NT2/D1 (cell line): ENCODE results near the gene WWC1.

ENCODE experiments used
- SUZ12 ChIP-seq: IDR thresholded peaks from 2 replicates; pipeline ENCODE4 v1.6.1; 2011; ENCODE audit not compliant: insufficient read length, insufficient read depth; ENCODE audit errors: extremely low read depth
- YY1 ChIP-seq: IDR thresholded peaks from 2 replicates; pipeline ENCODE4 v1.6.1; 2011; ENCODE audit not compliant: insufficient read length, insufficient read depth
- ZNF274 ChIP-seq: IDR thresholded peaks from 2 replicates; pipeline ENCODE4 v1.6.1; 2011; ENCODE audit warnings: mild to moderate bottlenecking, low read depth, low read length

DNA sequence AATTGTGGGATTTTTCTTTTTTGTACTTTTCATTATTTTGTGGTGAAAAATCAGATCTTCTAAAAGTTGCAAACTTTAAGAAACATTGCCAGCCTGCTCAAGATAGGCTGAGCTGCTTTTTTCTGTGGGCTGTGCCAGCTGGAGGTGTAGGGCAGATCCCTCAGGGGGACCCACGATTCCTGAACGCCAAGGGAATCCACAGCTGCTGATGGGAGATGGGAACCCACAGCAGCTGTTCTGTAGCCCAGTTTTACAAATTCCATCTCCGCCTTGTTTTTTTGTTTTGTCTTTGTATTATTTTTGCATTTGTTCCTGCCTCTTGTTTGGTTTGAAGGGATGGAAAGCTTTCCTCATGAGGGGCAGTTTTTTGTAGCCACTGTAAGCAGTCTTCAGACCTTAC lies 91.0 kb downstream of the WWC1 start:
- TF ChIP-seq ZNF274: no peak
- TF ChIP-seq YY1: no peak
- no peak for TF ChIP-seq SUZ12
